GM19035 (cell line): Measurements from ENCODE around the gene MYDGF.

ENCODE experiments used
- ATAC-seq: cut with Tn5 transposase; IDR thresholded peaks from one replicate; pipeline ENCODE4 v1.9.1; 2021; ENCODE audit not compliant: unreplicated experiment

Gene MYDGF

DNA sequence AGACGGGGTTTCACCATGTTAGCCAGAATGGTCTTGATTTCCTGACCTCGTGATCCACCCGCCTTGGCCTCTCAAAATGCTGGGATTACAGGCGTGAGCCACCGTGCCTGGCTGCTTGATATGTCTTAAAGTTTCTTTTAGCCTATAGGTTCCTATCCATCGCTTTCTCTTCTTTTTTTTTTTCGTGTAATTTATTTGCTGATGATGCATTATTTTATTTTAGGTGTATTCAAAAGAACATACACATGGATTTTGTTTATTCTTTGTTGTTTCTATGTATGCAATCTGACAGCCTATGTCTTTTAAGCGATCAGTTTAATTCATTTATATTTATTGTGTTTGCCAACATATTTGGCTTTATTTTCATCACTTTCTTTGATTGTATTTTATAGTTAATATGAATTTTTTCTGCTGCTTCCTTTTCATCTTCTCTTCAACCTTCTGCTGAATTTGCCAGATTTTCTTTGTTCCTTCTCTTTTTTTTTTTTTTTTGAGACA is 56.8 kb downstream of the MYDGF start:
- ATAC-seq = no peak

DNA sequence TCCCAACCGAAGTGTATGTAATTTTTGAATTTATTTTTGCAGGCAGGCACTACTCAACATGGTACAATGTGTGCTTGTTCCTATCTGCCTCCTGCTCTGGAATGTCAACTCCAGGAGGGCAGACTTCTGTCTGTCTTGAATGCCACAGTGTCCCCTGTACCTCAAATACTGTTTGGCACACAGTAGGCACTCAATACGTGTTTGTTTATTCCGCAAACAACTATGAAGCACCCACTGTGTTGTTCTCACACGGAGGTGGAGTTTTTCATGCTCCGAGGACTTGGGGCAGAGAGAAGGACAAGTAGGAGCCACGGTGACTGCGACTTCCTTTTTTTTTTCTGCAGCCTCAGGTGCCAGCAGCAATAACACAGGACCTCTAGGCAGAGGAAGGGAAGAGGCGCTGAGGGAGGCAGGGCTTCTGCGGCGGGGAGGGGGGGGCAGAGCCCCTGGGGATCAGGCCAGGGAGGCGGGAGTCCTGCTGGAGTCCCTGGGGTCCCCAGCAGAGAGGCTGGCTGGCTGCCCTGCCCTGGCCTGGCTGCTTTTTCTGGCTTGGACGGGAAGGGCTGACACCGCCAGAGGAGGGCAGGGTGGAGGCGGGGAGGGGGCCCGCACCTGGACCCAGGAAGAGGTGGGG is 60.1 kb downstream of the MYDGF start:
- no peak for ATAC-seq
